SK-N-SH (cell line): ENCODE results near the gene PRKACB.

ENCODE experiments used
- EZH2phosphoT487 ChIP-seq: fragments of 200-600 bp; sonication (generic); IDR thresholded peaks from 2 replicates; pipeline ENCODE4 v1.6.1; 2017; ENCODE audit warnings: low read depth, mixed run types, mild to moderate bottlenecking, antibody characterized with exemption, moderate library complexity, borderline replicate concordance
- GABPA ChIP-seq: IDR thresholded peaks from 2 replicates; pipeline ENCODE4 v1.4.0; 2012; ENCODE audit warnings: low read depth, mild to moderate bottlenecking
- RAD21 ChIP-seq: IDR thresholded peaks from 2 replicates; pipeline ENCODE4 v1.6.1; 2012; ENCODE audit warnings: mild to moderate bottlenecking, low read length
- TF ChIP-seq, protein P1 (sequence below): fragments of 200-600 bp; sonication (generic); IDR thresholded peaks from 2 replicates; pipeline ENCODE4 v1.6.1; 2017; ENCODE audit warnings: antibody characterized with exemption, mild to moderate bottlenecking, moderate library complexity
- TF ChIP-seq, protein P2 (sequence below): IDR thresholded peaks from 2 replicates; pipeline ENCODE4 v1.4.0; 2012; ENCODE audit warnings: low read depth, borderline replicate concordance

DNA sequence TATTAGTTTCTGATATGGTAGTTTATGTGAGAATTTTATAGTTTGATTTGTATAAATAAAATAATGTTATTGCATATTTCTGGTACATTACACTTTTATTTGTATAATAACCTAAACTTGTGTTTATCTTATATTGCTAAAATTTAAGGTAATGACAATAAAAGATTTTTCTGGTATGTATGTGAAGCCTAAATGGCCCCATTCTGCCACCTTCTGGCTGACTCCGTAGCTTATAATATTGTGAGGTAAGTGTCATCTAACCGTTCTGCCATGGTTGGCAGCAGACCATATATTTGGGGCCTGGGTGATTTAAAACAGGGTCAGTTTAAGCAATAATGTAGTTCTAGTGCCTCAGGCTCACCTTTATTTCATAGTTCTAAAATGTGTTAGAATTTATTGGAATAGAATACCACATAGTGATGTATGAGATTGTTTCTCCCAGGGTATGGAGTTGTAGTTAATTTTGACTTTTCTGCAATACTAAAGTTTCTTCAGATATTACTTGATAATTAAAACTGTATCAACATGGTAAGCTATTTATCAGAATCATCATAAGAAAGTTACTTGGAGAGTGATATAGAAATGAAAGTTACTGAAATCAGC lies 21.2 kb upstream of the PRKACB start:
- TF ChIP-seq, protein P1, sequence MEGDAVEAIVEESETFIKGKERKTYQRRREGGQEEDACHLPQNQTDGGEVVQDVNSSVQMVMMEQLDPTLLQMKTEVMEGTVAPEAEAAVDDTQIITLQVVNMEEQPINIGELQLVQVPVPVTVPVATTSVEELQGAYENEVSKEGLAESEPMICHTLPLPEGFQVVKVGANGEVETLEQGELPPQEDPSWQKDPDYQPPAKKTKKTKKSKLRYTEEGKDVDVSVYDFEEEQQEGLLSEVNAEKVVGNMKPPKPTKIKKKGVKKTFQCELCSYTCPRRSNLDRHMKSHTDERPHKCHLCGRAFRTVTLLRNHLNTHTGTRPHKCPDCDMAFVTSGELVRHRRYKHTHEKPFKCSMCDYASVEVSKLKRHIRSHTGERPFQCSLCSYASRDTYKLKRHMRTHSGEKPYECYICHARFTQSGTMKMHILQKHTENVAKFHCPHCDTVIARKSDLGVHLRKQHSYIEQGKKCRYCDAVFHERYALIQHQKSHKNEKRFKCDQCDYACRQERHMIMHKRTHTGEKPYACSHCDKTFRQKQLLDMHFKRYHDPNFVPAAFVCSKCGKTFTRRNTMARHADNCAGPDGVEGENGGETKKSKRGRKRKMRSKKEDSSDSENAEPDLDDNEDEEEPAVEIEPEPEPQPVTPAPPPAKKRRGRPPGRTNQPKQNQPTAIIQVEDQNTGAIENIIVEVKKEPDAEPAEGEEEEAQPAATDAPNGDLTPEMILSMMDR: peak; percentile 89
- TF ChIP-seq, protein P2, sequence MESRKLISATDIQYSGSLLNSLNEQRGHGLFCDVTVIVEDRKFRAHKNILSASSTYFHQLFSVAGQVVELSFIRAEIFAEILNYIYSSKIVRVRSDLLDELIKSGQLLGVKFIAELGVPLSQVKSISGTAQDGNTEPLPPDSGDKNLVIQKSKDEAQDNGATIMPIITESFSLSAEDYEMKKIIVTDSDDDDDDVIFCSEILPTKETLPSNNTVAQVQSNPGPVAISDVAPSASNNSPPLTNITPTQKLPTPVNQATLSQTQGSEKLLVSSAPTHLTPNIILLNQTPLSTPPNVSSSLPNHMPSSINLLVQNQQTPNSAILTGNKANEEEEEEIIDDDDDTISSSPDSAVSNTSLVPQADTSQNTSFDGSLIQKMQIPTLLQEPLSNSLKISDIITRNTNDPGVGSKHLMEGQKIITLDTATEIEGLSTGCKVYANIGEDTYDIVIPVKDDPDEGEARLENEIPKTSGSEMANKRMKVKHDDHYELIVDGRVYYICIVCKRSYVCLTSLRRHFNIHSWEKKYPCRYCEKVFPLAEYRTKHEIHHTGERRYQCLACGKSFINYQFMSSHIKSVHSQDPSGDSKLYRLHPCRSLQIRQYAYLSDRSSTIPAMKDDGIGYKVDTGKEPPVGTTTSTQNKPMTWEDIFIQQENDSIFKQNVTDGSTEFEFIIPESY: no peak
- TF ChIP-seq RAD21: peak; percentile 83
- TF ChIP-seq EZH2phosphoT487: no peak
- no peak for TF ChIP-seq GABPA
